OCI-LY3 (cell line): Measurements from ENCODE around the gene GRHPR.

Source experiments
- CTCF ChIP-seq: fragments of 200-600, 300-600 bp; sonication (generic); IDR thresholded peaks from 2 replicates; pipeline ENCODE4 v1.5.1; 2014; ENCODE audit warnings: antibody characterized with exemption, low read length, low read depth
- EZH2phosphoT487 ChIP-seq: fragments of 200-600 bp; shearing (Covaris generic); IDR thresholded peaks from 2 replicates; pipeline ENCODE4 v1.6.1; 2018; ENCODE audit warnings: antibody characterized with exemption, mixed run types, low read depth

- TF ChIP-seq CTCF (no peak), EZH2phosphoT487 (no peak)
These were observed 23.2 kb upstream of the GRHPR start for GRCh38 chr9:37399336-37399735.
